Pericardium fibroblast (primary cell): Measurements from ENCODE around the gene AGAP1. TPM values are rescaled to one million over a fixed set of nuclear protein-coding genes. Genes with fewer than 3 reads are reported as not detected.

Source experiments
- total RNA-seq: library from RNA; depleted of rRNA; stranded (reverse); fragments of >200 nt; gene quantifications from 2 replicates; pipeline ENCODE4 v1.2.3, GENCODE V29; 2015

The AGAP1 gene
- 11.7 and 16.3 TPM in 2 replicates for total RNA-seq

GRCh38 chr2:235493775-235494715, at the start of gene AGAP1:
TSS of gene AGAP1 (plus strand) at chr2:235494043.

GRCh38 chr2:236168110-236169080, 674.6 kb downstream of the AGAP1 start, which contains the start of gene GBX2:
TSS of gene GBX2 (minus strand) at chr2:236168386. CDS start at chr2:236167971, 415 bp downstream.

